Inflammatory macrophage treated with lipopolysaccharide for 4 hours (primary cell): ENCODE measurements around the gene KRT28.
"Not testable (repeated sequence)": the region's sequence is repeated elsewhere in the genome, so short reads cannot be mapped to it uniquely, and the experiment has no call there.

ENCODE experiments used
- DNase-seq: peaks from one replicate; pipeline ENCODE4 v3.0.0-alpha.2; 2020

The KRT28 gene

GRCh38 chr17:40818343-40818732 lies 18.6 kb upstream of the KRT28 start:
- DNase-seq, result no peak

GRCh38 chr17:40817103-40817682 lies 17.4 kb upstream of the KRT28 start:
- no peak for DNase-seq

- no peak for DNase-seq
These were observed 16.8 kb upstream of the KRT28 start for GRCh38 chr17:40816569-40816968.

- no peak for DNase-seq
These were observed 15.6 kb upstream of the KRT28 start for GRCh38 chr17:40815381-40815780.

- DNase-seq, result not testable (repeated sequence)
These were observed 14.9 kb upstream of the KRT28 start for GRCh38 chr17:40814657-40815056.

- no peak for DNase-seq
These were observed 14.0 kb upstream of the KRT28 start for GRCh38 chr17:40813804-40814203.

- DNase-seq, result no peak
These were observed 12.9 kb upstream of the KRT28 start for GRCh38 chr17:40812639-40813038.

- no peak for DNase-seq
These were observed 10.7 kb upstream of the KRT28 start for GRCh38 chr17:40810494-40810893.

- no peak for DNase-seq
These were observed 10.1 kb upstream of the KRT28 start for GRCh38 chr17:40809721-40810421.

- DNase-seq, result no peak
These were observed 6.4 kb upstream of the KRT28 start for GRCh38 chr17:40806131-40806530.

- peak; percentile 64 for DNase-seq
These were observed 3.9 kb upstream of the KRT28 start for GRCh38 chr17:40803617-40804082.

GRCh38 chr17:40801157-40801556 lies 1.4 kb upstream of the KRT28 start:
- no peak for DNase-seq

- no peak for DNase-seq
These were observed 622 bp upstream of the KRT28 start for GRCh38 chr17:40800381-40800780.

GRCh38 chr17:40796846-40797245 lies 2.9 kb downstream of the KRT28 start:
- no peak for DNase-seq

GRCh38 chr17:40795019-40795667 lies 4.6 kb downstream of the KRT28 start:
- no peak for DNase-seq

- peak; percentile 17 for DNase-seq
These were observed 5.3 kb downstream of the KRT28 start for GRCh38 chr17:40794466-40794865.

GRCh38 chr17:40793832-40794231 lies 5.9 kb downstream of the KRT28 start:
- no peak for DNase-seq

- no peak for DNase-seq
These were observed 7.8 kb downstream of the KRT28 start for GRCh38 chr17:40791787-40792436.

- DNase-seq, result no peak
These were observed 8.6 kb downstream of the KRT28 start for GRCh38 chr17:40791111-40791510.

- DNase-seq, result no peak
These were observed 17.3 kb downstream of the KRT28 start, which contains the start of gene KRT27 for GRCh38 chr17:40782450-40782849. TSS of gene KRT27 (minus strand) at chr17:40782550. CDS start at chr17:40782493, 57 bp downstream.

GRCh38 chr17:40779181-40779909 lies 20.4 kb downstream of the KRT28 start:
- DNase-seq, result no peak

GRCh38 chr17:40778461-40778860 lies 21.3 kb downstream of the KRT28 start:
- no peak for DNase-seq

- DNase-seq, result no peak
These were observed 21.8 kb downstream of the KRT28 start for GRCh38 chr17:40777971-40778370.
